IMR-90 (cell line): ENCODE data around the gene PRDM5. TPM values are rescaled to one million over a fixed set of nuclear protein-coding genes. Genes with fewer than 3 reads are reported as not detected.

Experiments
- ATAC-seq: fragments of 200-7000 bp; cut with Tn5 transposase; 2 replicates; pipeline ENCODE4 v1.9.1; 2020; ENCODE audit warnings: low read depth, mild to moderate bottlenecking, moderate library complexity
- BruUV-seq: library from RNA; stranded (reverse); fragments of 400-500 nt; replicated peaks from 2 replicates; lab custom pipeline; 2021; lab: Mats Ljungman, UMichigan
- CTCF ChIA-PET: fragments of 300-600 bp; formaldehyde crosslinking; extraction: SDS; loops from one replicate; lab custom pipeline; 2021; ENCODE audit warnings: antibody characterized with exemption; lab: Yijun Ruan, JAX
- POLR2A ChIA-PET: fragments of 300-600 bp; sonication (Branson Sonifier 250); formaldehyde crosslinking; loops from one replicate; lab custom pipeline; 2022; ENCODE audit warnings: antibody characterized with exemption; ENCODE audit not compliant: unreplicated experiment; lab: Charles Lee
- DNase-seq: peaks from one replicate; pipeline ENCODE4 v3.0.0; 2013
- H2AFZ ChIP-seq: replicated peaks from 2 replicates; pipeline ENCODE3; 2013; ENCODE audit warnings: low read length, mild to moderate bottlenecking; ENCODE audit not compliant: poor library complexity
- H2AK5ac ChIP-seq: 2 replicates; pipeline ENCODE4 v1.6.1; 2013; ENCODE audit warnings: low read depth, low read length, inconsistent platforms
- H2AK9ac ChIP-seq: replicated peaks from 2 replicates; pipeline ENCODE3; 2013; ENCODE audit warnings: mild to moderate bottlenecking, low read depth, low read length, moderate library complexity; ENCODE audit not compliant: poor library complexity
- H2BK120ac ChIP-seq: 2 replicates; pipeline ENCODE4 v1.6.1; 2013; ENCODE audit warnings: low read depth, low read length, inconsistent platforms
- H2BK15ac ChIP-seq: 3 replicates; pipeline ENCODE4 v1.6.1; 2013; ENCODE audit warnings: low read depth, low read length, inconsistent platforms
- H2BK20ac ChIP-seq: 2 replicates; pipeline ENCODE4 v1.6.1; 2013; ENCODE audit warnings: low read depth, mild to moderate bottlenecking, inconsistent platforms, low read length, moderate library complexity
- H2BK5ac ChIP-seq: 2 replicates; pipeline ENCODE4 v1.6.1; 2013; ENCODE audit warnings: mild to moderate bottlenecking, low read depth, low read length, inconsistent platforms; ENCODE audit not compliant: poor library complexity, severe bottlenecking
- H3K14ac ChIP-seq: replicated peaks from 2 replicates; pipeline ENCODE4 v1.6.1; 2013; ENCODE audit warnings: low read depth, low read length, inconsistent platforms
- H3K18ac ChIP-seq: 2 replicates; pipeline ENCODE4 v1.6.1; 2013; ENCODE audit warnings: low read depth, low read length, control low read depth
- H3K23ac ChIP-seq: 2 replicates; pipeline ENCODE4 v1.6.1; 2013; ENCODE audit warnings: low read depth, low read length, inconsistent platforms
- H3K27ac ChIP-seq: 2 replicates; pipeline ENCODE4 v1.5.1; 2013; ENCODE audit warnings: mild to moderate bottlenecking, control low read depth, low read length; ENCODE audit not compliant: insufficient read depth
- H3K27me3 ChIP-seq: 2 replicates; pipeline ENCODE4 v1.6.1; 2013; ENCODE audit warnings: low read length; ENCODE audit not compliant: control insufficient read depth, insufficient read depth
- H3K36me3 ChIP-seq: 2 replicates; pipeline ENCODE4 v1.6.1; 2013; ENCODE audit warnings: low read length, mixed read lengths; ENCODE audit not compliant: control insufficient read depth, insufficient read depth
- H3K4ac ChIP-seq: 2 replicates; pipeline ENCODE4 v1.6.1; 2013; ENCODE audit warnings: low read depth, low read length, inconsistent platforms
- H3K4me1 ChIP-seq: 2 replicates; pipeline ENCODE4 v1.6.1; 2013; ENCODE audit warnings: low read length, mixed read lengths; ENCODE audit not compliant: control insufficient read depth, insufficient read depth
- H3K4me2 ChIP-seq: 2 replicates; pipeline ENCODE4 v1.6.1; 2013; ENCODE audit warnings: low read depth, mild to moderate bottlenecking, control low read depth, low read length, moderate library complexity
- H3K4me3 ChIP-seq: 2 replicates; pipeline ENCODE4 v1.5.1; 2013; ENCODE audit warnings: low read depth, mild to moderate bottlenecking, control low read depth, low read length, moderate library complexity; ENCODE audit not compliant: insufficient read depth
- H3K56ac ChIP-seq: 2 replicates; pipeline ENCODE4 v1.6.1; 2013; ENCODE audit warnings: low read length, inconsistent platforms; ENCODE audit not compliant: insufficient read depth; ENCODE audit errors: extremely low read depth
- H3K79me1 ChIP-seq, 2 experiments: 2 replicates each; pipeline ENCODE4 v1.6.1; 2013; ENCODE audit warnings: low read length in 2 of 2, inconsistent platforms in 1 of 2, low read depth in 1 of 2
- H3K9ac ChIP-seq: 2 replicates; pipeline ENCODE4 v1.6.1; 2013; ENCODE audit warnings: low read depth, low read length, control low read depth
- H3K9me1 ChIP-seq: 2 replicates; pipeline ENCODE4 v1.6.1; 2013; ENCODE audit warnings: low read length, inconsistent platforms; ENCODE audit not compliant: insufficient read depth
- H3K9me3 ChIP-seq: 2 replicates; pipeline ENCODE4 v1.6.1; 2013; ENCODE audit warnings: low read length; ENCODE audit not compliant: control insufficient read depth, insufficient read depth
- H4K20me1 ChIP-seq: 2 replicates; pipeline ENCODE4 v1.6.1; 2013; ENCODE audit warnings: low read length, inconsistent platforms; ENCODE audit not compliant: insufficient read depth
- H4K5ac ChIP-seq: 2 replicates; pipeline ENCODE4 v1.6.1; 2013; ENCODE audit warnings: mild to moderate bottlenecking, low read depth, low read length, control low read depth
- H4K8ac ChIP-seq, 2 experiments: 2 replicates each; pipeline ENCODE4 v1.6.1; 2013; ENCODE audit warnings: low read depth in 2 of 2, low read length in 2 of 2, control low read depth in 1 of 2, inconsistent platforms in 1 of 2
- H4K91ac ChIP-seq: 2 replicates; pipeline ENCODE4 v1.6.1; 2013; ENCODE audit warnings: low read depth, low read length, inconsistent platforms; ENCODE audit not compliant: insufficient read depth
- BHLHE40 ChIP-seq: fragments of 150-350 bp; IDR thresholded peaks from 2 replicates; pipeline ENCODE4 v1.6.1; 2016; ENCODE audit warnings: mild to moderate bottlenecking, low read depth, low read length
- CHD1 ChIP-seq: IDR thresholded peaks from 2 replicates; pipeline ENCODE4 v1.6.1; 2012; ENCODE audit warnings: low read depth, low read length, improper control_type of control experiment
- ELK1 ChIP-seq: fragments of 150-350 bp; IDR thresholded peaks from 2 replicates; pipeline ENCODE4 v1.6.1; 2016; ENCODE audit warnings: low read depth, mild to moderate bottlenecking, low read length, moderate library complexity, borderline replicate concordance
- FOS ChIP-seq: fragments of 150-350 bp; IDR thresholded peaks from 2 replicates; pipeline ENCODE4 v1.6.1; 2016; ENCODE audit warnings: low read depth, low read length
- MAZ ChIP-seq: IDR thresholded peaks from 2 replicates; pipeline ENCODE4 v1.6.1; 2012; ENCODE audit warnings: low read depth, mild to moderate bottlenecking, low read length, improper control_type of control experiment, moderate library complexity, borderline replicate concordance
- MXI1 ChIP-seq: IDR thresholded peaks from 2 replicates; pipeline ENCODE4 v1.6.1; 2012; ENCODE audit warnings: low read depth, mild to moderate bottlenecking, low read length, moderate library complexity, borderline replicate concordance
- RAD21 ChIP-seq: IDR thresholded peaks from 2 replicates; pipeline ENCODE4 v1.6.1; 2012; ENCODE audit warnings: low read length, improper control_type of control experiment
- RCOR1 ChIP-seq: IDR thresholded peaks from 2 replicates; pipeline ENCODE4 v1.6.1; 2012; ENCODE audit warnings: mild to moderate bottlenecking, low read length, improper control_type of control experiment; ENCODE audit not compliant: insufficient replicate concordance
- RFX5 ChIP-seq: IDR thresholded peaks from 2 replicates; pipeline ENCODE4 v1.8.0; 2012; ENCODE audit warnings: low read depth, mild to moderate bottlenecking, low read length, moderate library complexity
- USF2 ChIP-seq: fragments of 150-350 bp; IDR thresholded peaks from 2 replicates; pipeline ENCODE4 v1.6.1; 2017; ENCODE audit warnings: mild to moderate bottlenecking, antibody characterized with exemption, low read length, low read depth
- WGBS, 2 experiments: methylation state at CpG; one replicate each; pipeline versions ENCODE4 v1.1.5 to v1.1.7; 2013; ENCODE audit warnings: missing lambda C conversion rate in 2 of 2; ENCODE audit not compliant: insufficient read length in 1 of 2; ENCODE audit errors: extremely low coverage in 2 of 2; 5-methylcytosine and 5-hydroxymethylcytosine counted together
- dilution Hi-C: fragments of 300-500 bp; cut with HindIII; formaldehyde crosslinking; loops from one replicate; pipeline ENCODE4 v1.14.3; 2018; ENCODE audit warnings: low sequenced_read_pairs; ENCODE audit not compliant: unreplicated experiment
- in situ Hi-C: fragments of 300-500 bp; cut with MboI; formaldehyde crosslinking; loops from 3 replicates; pipeline ENCODE4 v1.14.3; 2019; ENCODE audit warnings: low sequenced_read_pairs, inconsistent platforms, mixed read lengths
- intact Hi-C: fragments of 100-400 bp; cut with micrococcal nuclease; formaldehyde crosslinking; loops from 2 replicates; pipeline ENCODE4 v1.10.0; 2022
- polyA plus RNA-seq, 3 experiments: library from polyadenylated mRNA; depleted of rRNA; stranded (reverse); fragments of >200 nt; gene quantifications; 2 replicates each; pipeline ENCODE4 v1.2.3, GENCODE V29; 2012; ENCODE audit warnings: low replicate concordance in 1 of 3
- total RNA-seq: library from RNA; depleted of rRNA; stranded (reverse); fragments of >200 nt; gene quantifications from 2 replicates; pipeline ENCODE4 v1.2.3, GENCODE V29; 2012
- TF ChIP-seq, protein P1 (sequence below): conservative IDR thresholded peaks from 2 replicates; pipeline ENCODE4 v1.5.1; 2012; ENCODE audit warnings: mild to moderate bottlenecking, low read depth, low read length, improper control_type of control experiment

Gene PRDM5
- total and polyA plus RNA-seq, 2 of the 4 experiments (the other 2 are of a cell fraction), result 4.1 to 10.8 TPM

- H3K4me1 ChIP-seq, result no peaks in the 10 kb centered on the region
- no peak overlapping the region for H3K14ac ChIP-seq
- H3K4ac ChIP-seq, result no peak overlapping the region
- H3K9ac ChIP-seq, result no peak overlapping the region
- H2BK120ac ChIP-seq, result no peak overlapping the region
- H3K4me2 ChIP-seq, result no peak overlapping the region
- H3K27me3 ChIP-seq, result no peaks in the 10 kb centered on the region
- dilution Hi-C loops, result no loop called here
- no peaks in the 10 kb centered on the region for H3K79me1 ChIP-seq
- H3K56ac ChIP-seq, result no peak overlapping the region
- H2AK5ac ChIP-seq, result no peak overlapping the region
- ATAC-seq (no peak), DNase-seq (no peak)
- no TSS peak for BruUV-seq
- H2AK9ac ChIP-seq, result no peak overlapping the region
- H4K8ac ChIP-seq, result no peak overlapping the region
- H2AFZ ChIP-seq, result no peak overlapping the region
- ChIA-PET CTCF (no interaction called here), POLR2A (no interaction called here)
- no peaks in the 10 kb centered on the region for H3K9me3 ChIP-seq
- 86% methylated on average over 1 of the region's 2 CpGs; no CpG with 5 or more reads in 1 of the 2 experiments for WGBS, 2 experiments
- H3K18ac ChIP-seq, result no peak overlapping the region
- no peak overlapping the region for H2BK15ac ChIP-seq
- no peak overlapping the region for H3K27ac ChIP-seq
- H3K23ac ChIP-seq, result no peak overlapping the region
- no peaks in the 10 kb centered on the region for H4K20me1 ChIP-seq
- H2BK20ac ChIP-seq, result no peak overlapping the region
- no peak overlapping the region for H3K4me3 ChIP-seq
- intact Hi-C loops, result no loop called here
- TF ChIP-seq MAZ (no peak), ELK1 (no peak), MXI1 (no peak), RFX5 (no peak), FOS (no peak), USF2 (no peak), RCOR1 (no peak), BHLHE40 (no peak), CHD1 (no peak), RAD21 (no peak)
- TF ChIP-seq, protein P1, sequence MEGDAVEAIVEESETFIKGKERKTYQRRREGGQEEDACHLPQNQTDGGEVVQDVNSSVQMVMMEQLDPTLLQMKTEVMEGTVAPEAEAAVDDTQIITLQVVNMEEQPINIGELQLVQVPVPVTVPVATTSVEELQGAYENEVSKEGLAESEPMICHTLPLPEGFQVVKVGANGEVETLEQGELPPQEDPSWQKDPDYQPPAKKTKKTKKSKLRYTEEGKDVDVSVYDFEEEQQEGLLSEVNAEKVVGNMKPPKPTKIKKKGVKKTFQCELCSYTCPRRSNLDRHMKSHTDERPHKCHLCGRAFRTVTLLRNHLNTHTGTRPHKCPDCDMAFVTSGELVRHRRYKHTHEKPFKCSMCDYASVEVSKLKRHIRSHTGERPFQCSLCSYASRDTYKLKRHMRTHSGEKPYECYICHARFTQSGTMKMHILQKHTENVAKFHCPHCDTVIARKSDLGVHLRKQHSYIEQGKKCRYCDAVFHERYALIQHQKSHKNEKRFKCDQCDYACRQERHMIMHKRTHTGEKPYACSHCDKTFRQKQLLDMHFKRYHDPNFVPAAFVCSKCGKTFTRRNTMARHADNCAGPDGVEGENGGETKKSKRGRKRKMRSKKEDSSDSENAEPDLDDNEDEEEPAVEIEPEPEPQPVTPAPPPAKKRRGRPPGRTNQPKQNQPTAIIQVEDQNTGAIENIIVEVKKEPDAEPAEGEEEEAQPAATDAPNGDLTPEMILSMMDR, result no peak
- in situ Hi-C loops, result no loop called here
- no peak overlapping the region for H4K91ac ChIP-seq
- H3K36me3 ChIP-seq, result no peaks in the 10 kb centered on the region
- no peak overlapping the region for H4K5ac ChIP-seq
- H3K9me1 ChIP-seq, result no peaks in the 10 kb centered on the region
- no peak overlapping the region for H2BK5ac ChIP-seq
Measured at GRCh38 chr4:120940547-120940946, 18.0 kb upstream of the PRDM5 start.
